CD4-positive, alpha-beta T cell (primary cell): ENCODE measurements around the gene DBN1. TPM values are rescaled to one million over a fixed set of nuclear protein-coding genes. Genes with fewer than 3 reads are reported as not detected.

Experiments used
- ATAC-seq: fragments of 200-7000 bp; cut with Tn5 transposase; one replicate; pipeline ENCODE4 v1.10.0; 2022; ENCODE audit warnings: mild to moderate bottlenecking; ENCODE audit not compliant: poor library complexity
- CTCF ChIA-PET: fragments of 350-600 bp; sonication (Branson Sonifier 250); formaldehyde crosslinking; loops from one replicate; lab custom pipeline; 2021; ENCODE audit warnings: antibody characterized with exemption, inconsistent platforms; lab: Charles Lee
- POLR2A ChIA-PET: fragments of 350-600 bp; sonication (Branson Sonifier 250); formaldehyde crosslinking; loops from one replicate; lab custom pipeline; 2021; ENCODE audit warnings: antibody characterized with exemption, inconsistent platforms; lab: Charles Lee
- DNase-seq, 14 experiments: peaks; one replicate each; pipeline ENCODE4 v3.0.0-alpha.2; 2013 to 2020; ENCODE audit warnings: mixed read lengths in 2 of 14
- H3K27ac ChIP-seq, 2 donors: one replicate each; pipeline versions ENCODE4 v1.5.1 to v1.7.0; 2013; ENCODE audit warnings: low read length in 2 of 2, low read depth in 1 of 2, mild to moderate bottlenecking in 1 of 2
- H3K27me3 ChIP-seq, 2 experiments: 1 replicate in 1 of 2; 2 replicates in 1 of 2; pipeline versions ENCODE4 v1.6.1 to v1.7.0; 2013; ENCODE audit warnings: low read length in 2 of 2, control low read depth in 1 of 2, mild to moderate bottlenecking in 1 of 2, moderate library complexity in 1 of 2; ENCODE audit not compliant: insufficient read depth in 2 of 2, control insufficient read depth in 1 of 2
- H3K36me3 ChIP-seq: one replicate; pipeline ENCODE4 v1.6.1; 2013; ENCODE audit warnings: low read length, control low read depth; ENCODE audit not compliant: insufficient read depth
- H3K4me1 ChIP-seq: one replicate; pipeline ENCODE4 v1.6.1; 2013; ENCODE audit warnings: low read length, control low read depth; ENCODE audit not compliant: insufficient read depth
- H3K4me3 ChIP-seq: one replicate; pipeline ENCODE4 v1.5.1; 2013; ENCODE audit warnings: mild to moderate bottlenecking, low read length, moderate library complexity
- H3K9me3 ChIP-seq, 2 experiments: 1 replicate in 1 of 2; 2 replicates in 1 of 2; pipeline versions ENCODE4 v1.6.1 to v1.7.0; 2013; ENCODE audit warnings: low read length in 2 of 2, mild to moderate bottlenecking in 2 of 2, control low read depth in 1 of 2, moderate library complexity in 1 of 2; ENCODE audit not compliant: control insufficient read depth in 1 of 2, insufficient read depth in 1 of 2
- H3K27ac Mint-ChIP-seq: one replicate; pipeline ENCODE4 v1.8.0; 2020; ENCODE audit warnings: mixed read lengths
- H3K27me3 Mint-ChIP-seq: one replicate; pipeline ENCODE4 v1.8.0; 2021; ENCODE audit warnings: mixed read lengths
- H3K36me3 Mint-ChIP-seq: one replicate; pipeline ENCODE4 v1.8.0; 2021; ENCODE audit warnings: low read depth, mixed read lengths
- H3K4me1 Mint-ChIP-seq: one replicate; pipeline ENCODE4 v1.8.0; 2021; ENCODE audit warnings: low read depth, mixed read lengths
- H3K4me3 Mint-ChIP-seq: one replicate; pipeline ENCODE4 v1.8.0; 2020; ENCODE audit warnings: mild to moderate bottlenecking, mixed read lengths
- H3K9me3 Mint-ChIP-seq: one replicate; pipeline ENCODE4 v1.8.0; 2020; ENCODE audit warnings: mixed read lengths
- intact Hi-C, 2 experiments: fragments of 100-400 bp; cut with DNase I in 1 of 2; cut with micrococcal nuclease in 1 of 2; formaldehyde crosslinking; loops; one replicate each; pipeline versions ENCODE4 v1.15.1 to v1.9.0; 2023 to 2025; cut with DNase I, micrococcal nuclease
- total RNA-seq, 174 experiments: library from RNA in 2 of 174; stranded (reverse) in 2 of 174; gene quantifications; one replicate each; pipeline ENCODE4 v1.2.3 and lab custom pipeline; 2021 to 2026
- TF ChIP-seq, protein P1 (sequence below): fragments of 200-600 bp; IDR thresholded peaks from one replicate; pipeline ENCODE4 v1.8.0; 2022; ENCODE audit warnings: antibody characterized with exemption, mild to moderate bottlenecking

DBN1 gene
- total RNA-seq, 2 experiments from 2014 or later: 1.8 to 2.5 TPM

DNA sequence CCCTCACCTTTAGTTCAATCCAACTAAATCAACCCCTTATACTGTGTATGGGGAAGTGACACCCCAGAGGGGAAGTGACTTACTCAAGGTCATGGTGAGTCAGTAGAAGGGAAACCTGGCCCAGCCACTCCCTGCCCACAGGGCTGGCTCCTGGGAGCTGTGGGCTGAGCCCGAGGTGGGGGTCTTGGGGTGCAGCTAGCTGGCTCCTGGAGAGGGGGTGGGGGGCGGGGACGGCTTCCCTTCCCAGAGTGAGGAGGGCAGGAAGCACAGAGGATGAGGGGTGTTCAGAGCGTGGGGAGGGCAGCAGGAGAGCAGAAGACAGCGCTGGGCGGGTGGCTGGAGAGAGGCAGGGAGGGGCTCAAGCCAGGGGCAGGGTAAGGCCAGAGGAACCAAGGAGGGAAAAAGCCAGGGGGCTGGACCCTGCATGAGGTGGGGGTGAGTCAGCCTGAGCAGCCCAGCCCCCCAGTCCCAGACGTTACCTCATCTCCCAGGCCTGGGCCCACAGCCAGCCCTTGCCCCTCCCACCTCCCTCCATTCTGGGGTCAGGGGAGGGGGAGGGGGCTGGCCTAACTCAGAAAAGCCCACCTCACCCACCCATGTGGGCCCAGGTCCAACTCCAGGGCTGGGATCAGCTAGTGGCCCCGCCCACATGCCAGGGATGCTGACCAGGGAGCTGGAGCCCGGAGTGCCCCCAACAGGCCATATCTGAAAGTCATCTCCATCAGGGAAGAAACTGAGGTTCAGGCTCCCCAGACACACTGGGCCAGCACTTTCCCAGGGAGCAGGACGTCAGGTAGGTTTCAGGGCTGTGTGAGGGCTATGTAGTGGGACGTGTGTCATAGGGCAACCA lies 21.1 kb upstream of the DBN1 start:
- intact Hi-C loops: no loop called here
- H3K4me1 Mint-ChIP-seq: peaks cover 23% of the 10 kb centered on the region
- DNase-seq: peak in 4 of 14 experiments; percentile 23 to 74 (median 46)

DNA sequence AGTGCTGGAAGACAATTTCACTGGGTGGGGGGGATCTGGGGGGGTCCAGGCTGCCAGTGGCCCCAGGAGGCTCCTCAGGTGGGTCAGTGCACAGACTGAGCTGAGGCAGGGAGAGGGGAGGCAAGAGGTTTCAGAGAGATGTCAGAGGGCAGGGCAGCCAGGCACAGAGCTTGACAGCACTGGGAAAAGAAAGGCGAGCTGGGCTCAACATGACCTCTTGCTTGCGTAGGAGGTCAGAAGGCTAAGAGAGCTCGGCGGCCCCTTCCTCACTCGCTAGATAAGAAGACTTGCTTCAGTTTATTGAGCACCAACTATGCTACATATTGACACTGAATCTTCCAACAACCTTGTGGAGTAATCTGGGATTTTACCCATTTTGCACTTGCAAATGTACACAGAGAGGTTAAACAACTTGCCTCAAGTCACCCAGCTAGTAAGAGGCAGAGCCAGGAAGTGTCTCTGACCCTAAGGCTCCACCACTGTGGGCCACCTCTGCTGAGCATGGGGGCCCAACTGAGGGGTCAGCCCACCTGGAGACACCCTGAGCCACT lies 20.4 kb upstream of the DBN1 start:
- peaks cover 20% of the 10 kb centered on the region for H3K4me1 Mint-ChIP-seq

More for the DNA sequence above, 21.1 kb upstream of the DBN1 start:
- POLR2A ChIA-PET: no interaction called here
- H3K9me3 Mint-ChIP-seq: no peaks in the 10 kb centered on the region
- H3K27ac ChIP-seq: no peak overlapping the region
- peak overlapping the region; percentile 39 for H3K27ac Mint-ChIP-seq
- no peak overlapping the region for H3K4me3 Mint-ChIP-seq
- no peaks in the 10 kb centered on the region for H3K9me3 ChIP-seq
- no peaks in the 10 kb centered on the region for H3K27me3 ChIP-seq
- H3K36me3 Mint-ChIP-seq: peaks cover 5% of the 10 kb centered on the region
- peaks cover 2% of the 10 kb centered on the region for H3K36me3 ChIP-seq
- H3K4me1 ChIP-seq: peaks cover 43% of the 10 kb centered on the region
- TF ChIP-seq, protein P1, sequence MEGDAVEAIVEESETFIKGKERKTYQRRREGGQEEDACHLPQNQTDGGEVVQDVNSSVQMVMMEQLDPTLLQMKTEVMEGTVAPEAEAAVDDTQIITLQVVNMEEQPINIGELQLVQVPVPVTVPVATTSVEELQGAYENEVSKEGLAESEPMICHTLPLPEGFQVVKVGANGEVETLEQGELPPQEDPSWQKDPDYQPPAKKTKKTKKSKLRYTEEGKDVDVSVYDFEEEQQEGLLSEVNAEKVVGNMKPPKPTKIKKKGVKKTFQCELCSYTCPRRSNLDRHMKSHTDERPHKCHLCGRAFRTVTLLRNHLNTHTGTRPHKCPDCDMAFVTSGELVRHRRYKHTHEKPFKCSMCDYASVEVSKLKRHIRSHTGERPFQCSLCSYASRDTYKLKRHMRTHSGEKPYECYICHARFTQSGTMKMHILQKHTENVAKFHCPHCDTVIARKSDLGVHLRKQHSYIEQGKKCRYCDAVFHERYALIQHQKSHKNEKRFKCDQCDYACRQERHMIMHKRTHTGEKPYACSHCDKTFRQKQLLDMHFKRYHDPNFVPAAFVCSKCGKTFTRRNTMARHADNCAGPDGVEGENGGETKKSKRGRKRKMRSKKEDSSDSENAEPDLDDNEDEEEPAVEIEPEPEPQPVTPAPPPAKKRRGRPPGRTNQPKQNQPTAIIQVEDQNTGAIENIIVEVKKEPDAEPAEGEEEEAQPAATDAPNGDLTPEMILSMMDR: no peak
- ATAC-seq: no peak
- no peaks in the 10 kb centered on the region for H3K27me3 Mint-ChIP-seq
- CTCF ChIA-PET: no interaction called here
- no peak overlapping the region for H3K4me3 ChIP-seq

DNA sequence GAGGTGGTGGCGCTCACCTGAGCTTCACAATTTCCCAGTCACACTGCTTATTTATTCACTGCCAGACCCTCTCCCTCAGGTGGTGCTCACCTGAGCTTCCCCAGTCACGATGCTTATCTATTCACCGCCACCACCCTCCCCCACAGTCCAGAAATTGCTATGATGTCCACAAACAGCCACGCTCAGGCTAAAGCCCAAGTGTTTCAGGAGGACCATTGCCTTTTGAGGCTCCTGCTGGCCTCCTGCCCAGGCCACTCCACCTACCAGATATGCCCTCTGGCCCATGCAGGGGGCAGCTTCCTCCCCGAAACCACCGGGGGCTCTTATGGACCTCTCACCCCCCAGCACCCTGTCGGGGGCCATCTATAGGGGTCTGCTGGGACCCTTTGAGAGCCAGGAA lies 19.4 kb upstream of the DBN1 start:
- intact Hi-C loops: no loop called here
- Histone ChIP-seq H3K4me1 (peaks cover 35% of the 10 kb centered on the region), H3K27me3 (no peaks in the 10 kb centered on the region), H3K36me3 (peaks cover 4% of the 10 kb centered on the region), H3K9me3 (no peaks in the 10 kb centered on the region), H3K4me3 (no peak overlapping the region), H3K27ac (no peak overlapping the region)
- ChIA-PET POLR2A (no interaction called here), CTCF (interaction anchor here (1.4 to 1.5 kb wide), 2 partner anchors 8 to 89 kb away, joined by 5 to 6 read pairs; no protein-coding TSS in a partner anchor)
- TF ChIP-seq, protein P1: no peak
- H3K9me3 Mint-ChIP-seq: no peaks in the 10 kb centered on the region
- ATAC-seq (no peak), DNase-seq (no peak)
- H3K4me1 Mint-ChIP-seq: peaks cover 10% of the 10 kb centered on the region
- H3K27ac Mint-ChIP-seq: no peak overlapping the region
- H3K4me3 Mint-ChIP-seq: peak overlapping the region; percentile 4
- no peaks in the 10 kb centered on the region for H3K27me3 Mint-ChIP-seq
- H3K36me3 Mint-ChIP-seq: peaks cover 5% of the 10 kb centered on the region

More for the DNA sequence above, 20.4 kb upstream of the DBN1 start:
- CTCF ChIA-PET: no interaction called here
- TF ChIP-seq, protein P1: no peak
- no peak overlapping the region for H3K4me3 ChIP-seq
- peaks cover 4% of the 10 kb centered on the region for H3K36me3 ChIP-seq
- H3K9me3 ChIP-seq: no peaks in the 10 kb centered on the region
- ATAC-seq (no peak), DNase-seq (peak in 1 of 14 experiments; percentile 39)
- peaks cover 43% of the 10 kb centered on the region for H3K4me1 ChIP-seq
- Mint-ChIP-seq H3K4me3 (no peak overlapping the region), H3K36me3 (peaks cover 5% of the 10 kb centered on the region), H3K9me3 (no peaks in the 10 kb centered on the region), H3K27me3 (no peaks in the 10 kb centered on the region), H3K27ac (peak overlapping the region; percentile 39)
- H3K27me3 ChIP-seq: no peaks in the 10 kb centered on the region
- intact Hi-C loops: no loop called here
- POLR2A ChIA-PET: no interaction called here
- no peak overlapping the region for H3K27ac ChIP-seq
